ENCODE data around the gene SCN4A.

The SCN4A gene

GRCh38 chr17:63937319-63937718 lies 35.4 kb downstream of the SCN4A start:
- TF ChIP-seq SIN3A (IDR thresholded peaks at IDR 0.05; ENCODE audit: borderline replicate concordance, insufficient read depth, low read length) (no peak), POLR2AphosphoS5 (IDR thresholded peaks at IDR 0.05; ENCODE audit: low read depth, low read length) (no peak), TAF1 (IDR thresholded peaks at IDR 0.05; ENCODE audit: borderline replicate concordance, insufficient read depth, low read length) (no peak)

- TF ChIP-seq TAF1 (IDR thresholded peaks at IDR 0.05; ENCODE audit: borderline replicate concordance, insufficient read depth, low read length) (no peak), FOXP2 (optimal IDR thresholded peaks at IDR 0.05; ENCODE audit: borderline replicate concordance, extremely low read depth, extremely low read length, insufficient read depth) (no peak), POLR2AphosphoS5 (IDR thresholded peaks at IDR 0.05; ENCODE audit: low read depth, low read length) (no peak)
These were observed 38.3 kb downstream of the SCN4A start for GRCh38 chr17:63934183-63935112.

DNA sequence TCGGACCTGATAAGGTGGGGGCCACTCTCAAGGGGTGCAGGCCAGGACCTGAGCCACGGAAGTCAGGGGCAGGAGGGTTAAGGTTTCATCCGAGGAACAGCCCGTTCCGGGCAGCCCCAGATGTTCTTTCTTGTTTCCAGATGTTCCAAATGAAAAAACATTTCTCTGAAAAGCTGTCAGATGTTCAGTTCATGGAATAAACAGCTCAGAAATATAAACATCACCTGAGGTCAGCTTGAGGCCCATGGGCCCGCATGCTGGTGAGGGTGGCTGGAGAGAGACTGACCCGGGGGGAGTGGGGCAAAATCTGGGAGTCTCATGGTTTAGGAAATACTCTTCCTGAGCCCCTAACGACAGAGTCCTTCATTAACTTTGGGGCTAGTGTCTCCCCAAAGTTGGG lies 39.1 kb downstream of the SCN4A start:
- no peak for TF ChIP-seq POLR2AphosphoS5 (IDR thresholded peaks at IDR 0.05; ENCODE audit: low read depth, low read length)
- no peak for TF ChIP-seq SIN3A (IDR thresholded peaks at IDR 0.05; ENCODE audit: borderline replicate concordance, insufficient read depth, low read length)
- TF ChIP-seq FOXP2 (optimal IDR thresholded peaks at IDR 0.05; ENCODE audit: borderline replicate concordance, extremely low read depth, extremely low read length, insufficient read depth): no peak
- no peak for TF ChIP-seq TAF1 (IDR thresholded peaks at IDR 0.05; ENCODE audit: borderline replicate concordance, insufficient read depth, low read length)
- TF ChIP-seq REST (IDR thresholded peaks at IDR 0.05; ENCODE audit: insufficient read depth in 1 of 2, low read depth in 2 of 2, low read length in 2 of 2): no peak

- TF ChIP-seq TAF1 (IDR thresholded peaks at IDR 0.05; ENCODE audit: borderline replicate concordance, insufficient read depth, low read length) (no peak), REST (IDR thresholded peaks at IDR 0.05; ENCODE audit: insufficient read depth in 1 of 2, low read depth in 2 of 2, low read length in 2 of 2) (no peak), FOXP2 (optimal IDR thresholded peaks at IDR 0.05; ENCODE audit: borderline replicate concordance, extremely low read depth, extremely low read length, insufficient read depth) (no peak), SIN3A (IDR thresholded peaks at IDR 0.05; ENCODE audit: borderline replicate concordance, insufficient read depth, low read length) (no peak), POLR2AphosphoS5 (IDR thresholded peaks at IDR 0.05; ENCODE audit: low read depth, low read length) (no peak)
These were observed 40.0 kb downstream of the SCN4A start for GRCh38 chr17:63932721-63933120.

DNA sequence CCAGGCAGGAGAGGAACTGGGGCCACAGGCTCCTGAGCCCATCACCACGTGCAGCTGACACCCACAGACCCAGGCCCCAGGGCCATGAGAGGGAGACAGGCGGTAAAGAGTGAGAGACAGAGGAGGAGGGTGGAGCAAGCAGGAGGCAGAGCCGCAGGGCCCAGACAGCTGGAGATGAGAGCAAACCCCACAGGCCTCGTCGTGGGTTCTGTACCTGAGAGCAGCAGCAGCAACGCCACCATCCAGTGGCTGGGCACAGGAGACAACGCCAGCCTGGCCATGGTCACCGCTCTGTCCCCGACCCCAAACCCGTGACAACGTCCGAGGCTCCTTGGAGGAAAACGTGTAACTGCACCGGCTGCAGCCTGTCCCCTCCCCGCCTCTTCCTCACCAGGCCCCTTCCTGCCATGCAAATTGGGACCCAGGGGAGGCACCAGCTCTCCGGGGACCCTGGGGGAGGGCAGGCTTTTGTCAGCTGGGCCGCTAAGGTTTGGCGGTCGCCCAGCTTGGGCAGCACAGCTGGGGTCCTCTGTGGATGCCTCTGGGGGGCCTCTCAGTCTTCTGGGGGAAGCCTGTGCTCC lies 40.6 kb downstream of the SCN4A start, which contains the start of gene CD79B:
TSS of gene CD79B (minus strand) at position 351 of the 581 bp plus-strand sequence. CDS start at position 281, 70 bp downstream.
- no peak for TF ChIP-seq TAF1 (IDR thresholded peaks at IDR 0.05; ENCODE audit: borderline replicate concordance, insufficient read depth, low read length)
- TF ChIP-seq REST (IDR thresholded peaks at IDR 0.05; ENCODE audit: insufficient read depth in 1 of 2, low read depth in 2 of 2, low read length in 2 of 2): no peak
- TF ChIP-seq FOXP2 (optimal IDR thresholded peaks at IDR 0.05; ENCODE audit: borderline replicate concordance, extremely low read depth, extremely low read length, insufficient read depth): no peak
- TF ChIP-seq POLR2AphosphoS5 (IDR thresholded peaks at IDR 0.05; ENCODE audit: low read depth, low read length): no peak
- TF ChIP-seq SIN3A (IDR thresholded peaks at IDR 0.05; ENCODE audit: borderline replicate concordance, insufficient read depth, low read length): no peak

Measured in PFSK-1 (cell line).